ENCODE measurements around the gene FHIT.

DNA sequence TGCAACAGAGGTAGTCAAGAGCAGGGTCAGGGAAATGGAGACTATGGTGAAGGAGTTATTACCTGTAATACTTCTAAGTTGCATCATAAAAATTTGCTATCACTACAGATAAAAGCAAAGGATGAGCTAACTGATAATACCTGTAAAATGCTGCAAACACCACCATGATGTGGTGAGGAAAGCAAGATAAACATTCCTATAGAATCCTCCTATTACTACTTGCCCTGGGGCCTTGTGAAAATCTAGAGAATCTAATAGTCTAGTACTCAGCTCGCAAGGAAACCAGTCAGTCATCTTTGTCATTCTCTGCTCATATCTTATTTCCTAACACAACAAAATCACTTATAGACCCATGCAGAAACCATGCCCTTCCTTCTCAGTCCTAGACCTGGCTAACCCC, 899.8 kb downstream of the FHIT start:
- TF ChIP-seq, protein P1, sequence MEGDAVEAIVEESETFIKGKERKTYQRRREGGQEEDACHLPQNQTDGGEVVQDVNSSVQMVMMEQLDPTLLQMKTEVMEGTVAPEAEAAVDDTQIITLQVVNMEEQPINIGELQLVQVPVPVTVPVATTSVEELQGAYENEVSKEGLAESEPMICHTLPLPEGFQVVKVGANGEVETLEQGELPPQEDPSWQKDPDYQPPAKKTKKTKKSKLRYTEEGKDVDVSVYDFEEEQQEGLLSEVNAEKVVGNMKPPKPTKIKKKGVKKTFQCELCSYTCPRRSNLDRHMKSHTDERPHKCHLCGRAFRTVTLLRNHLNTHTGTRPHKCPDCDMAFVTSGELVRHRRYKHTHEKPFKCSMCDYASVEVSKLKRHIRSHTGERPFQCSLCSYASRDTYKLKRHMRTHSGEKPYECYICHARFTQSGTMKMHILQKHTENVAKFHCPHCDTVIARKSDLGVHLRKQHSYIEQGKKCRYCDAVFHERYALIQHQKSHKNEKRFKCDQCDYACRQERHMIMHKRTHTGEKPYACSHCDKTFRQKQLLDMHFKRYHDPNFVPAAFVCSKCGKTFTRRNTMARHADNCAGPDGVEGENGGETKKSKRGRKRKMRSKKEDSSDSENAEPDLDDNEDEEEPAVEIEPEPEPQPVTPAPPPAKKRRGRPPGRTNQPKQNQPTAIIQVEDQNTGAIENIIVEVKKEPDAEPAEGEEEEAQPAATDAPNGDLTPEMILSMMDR (IDR thresholded peaks at IDR 0.05), result no peak
- no peak for TF ChIP-seq POLR2A (IDR thresholded peaks at IDR 0.05)

All from Peyer's patch (tissue), 4 donors.